Body of pancreas (tissue), 4 donors: ENCODE data around the gene LPCAT3. TPM values are rescaled to one million over a fixed set of nuclear protein-coding genes. Genes with fewer than 3 reads are reported as not detected.

Experiments
- ATAC-seq: fragments of 150-250 bp; one replicate; pipeline ENCODE4 v1.9.1; 2016
- DNase-seq, 4 donors: peaks; one replicate each; pipeline ENCODE4 v3.0.0-alpha.2; 2019
- H3K27ac ChIP-seq, 4 donors: fragments of 200-600 bp; sonication (generic); 1 replicate in 3 of 4; 2 replicates in 1 of 4; pipeline versions ENCODE4 v1.5.1 to v1.6.1; 2016 to 2019; ENCODE audit warnings: mild to moderate bottlenecking in 1 of 4, mixed read lengths in 1 of 4, moderate library complexity in 1 of 4
- H3K27me3 ChIP-seq, 2 donors: fragments of 200-600 bp; sonication (generic); one replicate each; pipeline ENCODE4 v1.6.0; 2016; ENCODE audit warnings: mild to moderate bottlenecking in 1 of 2
- H3K36me3 ChIP-seq, 2 donors: fragments of 200-600 bp; sonication (generic); replicated peaks in 1 of 2; 2 replicates each; pipeline ENCODE4 v1.5.1; 2016; ENCODE audit warnings: low read depth in 2 of 2; ENCODE audit not compliant: insufficient read depth in 1 of 2
- H3K4me1 ChIP-seq: fragments of 200-600 bp; sonication (generic); one replicate; pipeline ENCODE4 v1.6.0; 2016
- H3K4me3 ChIP-seq, 2 donors: fragments of 200-600 bp; sonication (generic); 1 replicate in 1 of 2; 2 replicates in 1 of 2; pipeline ENCODE4 v1.5.1; 2016 to 2019
- H3K9me3 ChIP-seq, 3 donors: fragments of 200-600 bp; sonication (generic); 1 replicate in 2 of 3; 2 replicates in 1 of 3; pipeline ENCODE4 v1.5.1; 2016
- POLR2A ChIP-seq, 3 donors: fragments of 450-650 bp; IDR thresholded peaks; one replicate each; pipeline ENCODE4 v1.6.1; 2016; ENCODE audit warnings: antibody characterized with exemption in 3 of 3, mild to moderate bottlenecking in 2 of 3
- WGBS, 2 donors: methylation state at CpG; one replicate each; pipeline ENCODE4 v1.1.5; 2017; 5-methylcytosine and 5-hydroxymethylcytosine counted together
- intact Hi-C: fragments of 100-400 bp; cut with DNase I; formaldehyde crosslinking; loops from one replicate; pipeline ENCODE4 v1.15.1; 2023
- total RNA-seq, 2 donors: library from RNA; depleted of rRNA; stranded (reverse); fragments of >200 nt; gene quantifications; one replicate each; pipeline ENCODE4 v1.1.0, GENCODE V29; 2016
- TF ChIP-seq, protein P1 (sequence below), 7 experiments: fragments of 450-650 bp in 4 of 7; fragments of 200-600 bp in 3 of 7; sonication (generic) in 3 of 7; IDR thresholded peaks; one replicate each; pipeline ENCODE4 v1.5.1; 2016 to 2019; ENCODE audit warnings: antibody characterized with exemption in 7 of 7

The LPCAT3 gene
- total RNA-seq, 2 donors from 2014 or later = 21.5 to 39.6 TPM

DNA sequence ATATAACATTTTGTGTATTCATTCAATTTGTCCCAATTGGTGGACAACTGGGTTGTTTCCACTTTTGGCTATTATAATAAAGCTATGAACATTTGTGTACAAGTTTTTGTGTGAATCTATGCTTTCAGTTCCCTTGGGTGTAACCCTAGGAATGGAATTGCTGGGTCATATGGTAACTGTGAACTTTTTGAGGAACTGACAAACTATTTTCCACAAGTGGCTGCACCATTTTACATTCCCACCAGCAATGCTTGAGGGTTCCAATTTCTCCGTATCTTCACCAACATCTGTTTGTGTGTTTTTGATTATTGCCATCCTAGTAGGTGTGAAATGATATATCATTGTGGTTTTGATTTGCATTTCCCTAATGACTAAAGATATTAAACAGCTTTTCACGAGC is 13.0 kb downstream of the LPCAT3 start:
- no peak for ATAC-seq
- H3K4me3 ChIP-seq = no peak overlapping the region
- DNase-seq = no peak

DNA sequence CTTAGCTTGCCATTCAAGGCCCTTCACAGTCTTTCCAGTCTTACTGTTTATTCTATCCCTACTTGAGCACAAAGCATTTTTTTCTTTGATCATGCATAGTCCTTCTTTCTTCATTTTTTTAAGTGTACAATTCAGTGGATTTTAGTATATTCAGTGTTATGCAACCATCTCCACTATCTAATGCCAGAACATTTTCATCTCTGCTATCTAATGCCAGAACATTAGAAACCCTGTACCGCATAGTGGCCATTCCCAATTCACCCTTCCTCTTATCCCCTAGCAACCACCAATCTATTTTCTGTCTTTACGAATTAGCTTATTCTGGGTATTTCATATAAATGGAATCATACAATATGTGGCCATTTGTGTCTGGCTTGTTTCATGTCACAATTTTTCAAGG is 13.4 kb downstream of the LPCAT3 start:
- no peaks in the 10 kb centered on the region for H3K9me3 ChIP-seq
- ATAC-seq (no peak), DNase-seq (no peak)
- no peak overlapping the region for H3K4me3 ChIP-seq
- no peaks in the 10 kb centered on the region for H3K27me3 ChIP-seq
- intact Hi-C loops = no loop called here
- TF ChIP-seq, protein P1, sequence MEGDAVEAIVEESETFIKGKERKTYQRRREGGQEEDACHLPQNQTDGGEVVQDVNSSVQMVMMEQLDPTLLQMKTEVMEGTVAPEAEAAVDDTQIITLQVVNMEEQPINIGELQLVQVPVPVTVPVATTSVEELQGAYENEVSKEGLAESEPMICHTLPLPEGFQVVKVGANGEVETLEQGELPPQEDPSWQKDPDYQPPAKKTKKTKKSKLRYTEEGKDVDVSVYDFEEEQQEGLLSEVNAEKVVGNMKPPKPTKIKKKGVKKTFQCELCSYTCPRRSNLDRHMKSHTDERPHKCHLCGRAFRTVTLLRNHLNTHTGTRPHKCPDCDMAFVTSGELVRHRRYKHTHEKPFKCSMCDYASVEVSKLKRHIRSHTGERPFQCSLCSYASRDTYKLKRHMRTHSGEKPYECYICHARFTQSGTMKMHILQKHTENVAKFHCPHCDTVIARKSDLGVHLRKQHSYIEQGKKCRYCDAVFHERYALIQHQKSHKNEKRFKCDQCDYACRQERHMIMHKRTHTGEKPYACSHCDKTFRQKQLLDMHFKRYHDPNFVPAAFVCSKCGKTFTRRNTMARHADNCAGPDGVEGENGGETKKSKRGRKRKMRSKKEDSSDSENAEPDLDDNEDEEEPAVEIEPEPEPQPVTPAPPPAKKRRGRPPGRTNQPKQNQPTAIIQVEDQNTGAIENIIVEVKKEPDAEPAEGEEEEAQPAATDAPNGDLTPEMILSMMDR (IDR thresholded peaks at IDR 0.05) = no peak
- no peak for TF ChIP-seq POLR2A (IDR thresholded peaks at IDR 0.05)
- no peaks in the 10 kb centered on the region for H3K36me3 ChIP-seq
- WGBS, 2 donors = 77% methylated on average over 2 of the region's 2 CpGs
- H3K4me1 ChIP-seq = peaks cover 48% of the 10 kb centered on the region
- peak overlapping the region; percentile 9 to 53 (median 18) for H3K27ac ChIP-seq

More for the DNA sequence above, 13.0 kb downstream of the LPCAT3 start:
- H3K27ac ChIP-seq = peak overlapping the region; percentile 9 to 53 (median 18)
- peaks cover 53% of the 10 kb centered on the region for H3K4me1 ChIP-seq
- H3K36me3 ChIP-seq = no peaks in the 10 kb centered on the region
- 37 to 53% methylated on average over 2 of the region's 2 CpGs for WGBS, 2 donors
- TF ChIP-seq POLR2A (IDR thresholded peaks at IDR 0.05) = no peak
- TF ChIP-seq, protein P1 (IDR thresholded peaks at IDR 0.05) = no peak
- no peaks in the 10 kb centered on the region for H3K9me3 ChIP-seq
- H3K27me3 ChIP-seq = no peaks in the 10 kb centered on the region
- intact Hi-C loops = no loop called here

DNA sequence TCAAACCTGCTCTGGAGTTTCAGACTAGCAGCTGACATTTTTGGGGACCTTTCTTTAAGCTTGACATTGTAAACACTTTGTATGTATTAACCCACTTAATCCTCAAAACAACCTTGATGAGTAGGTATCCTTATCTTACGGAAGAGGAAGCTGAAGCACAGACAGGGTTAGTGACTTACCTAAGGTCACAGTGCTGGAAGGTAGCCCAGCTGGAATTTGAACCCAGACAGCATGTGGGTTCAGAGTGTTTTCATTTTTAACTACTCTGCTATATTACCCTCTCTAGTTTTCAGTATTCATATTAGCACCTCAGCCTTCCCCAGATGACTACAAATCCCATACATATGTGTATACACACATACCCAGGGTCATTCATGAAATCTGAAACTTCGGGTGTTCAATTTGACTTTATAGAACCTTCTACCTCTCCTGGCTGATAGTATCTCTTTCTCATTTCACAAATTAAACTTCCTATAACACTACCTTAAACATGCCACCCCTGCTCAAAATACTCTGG is 13.9 kb downstream of the LPCAT3 start:
- 44 to 51% methylated on average over 2 of the region's 2 CpGs for WGBS, 2 donors
- no peaks in the 10 kb centered on the region for H3K27me3 ChIP-seq
- ATAC-seq (no peak), DNase-seq (no peak)
- TF ChIP-seq POLR2A (IDR thresholded peaks at IDR 0.05) = no peak
- TF ChIP-seq, protein P1 (IDR thresholded peaks at IDR 0.05) = no peak
- no peaks in the 10 kb centered on the region for H3K9me3 ChIP-seq
- H3K4me1 ChIP-seq = peaks cover 48% of the 10 kb centered on the region
- H3K27ac ChIP-seq = peak overlapping the region in 2 of 4 donors; percentile 9 to 30
- intact Hi-C loops = no loop called here
- H3K4me3 ChIP-seq = no peak overlapping the region
- no peaks in the 10 kb centered on the region for H3K36me3 ChIP-seq

DNA sequence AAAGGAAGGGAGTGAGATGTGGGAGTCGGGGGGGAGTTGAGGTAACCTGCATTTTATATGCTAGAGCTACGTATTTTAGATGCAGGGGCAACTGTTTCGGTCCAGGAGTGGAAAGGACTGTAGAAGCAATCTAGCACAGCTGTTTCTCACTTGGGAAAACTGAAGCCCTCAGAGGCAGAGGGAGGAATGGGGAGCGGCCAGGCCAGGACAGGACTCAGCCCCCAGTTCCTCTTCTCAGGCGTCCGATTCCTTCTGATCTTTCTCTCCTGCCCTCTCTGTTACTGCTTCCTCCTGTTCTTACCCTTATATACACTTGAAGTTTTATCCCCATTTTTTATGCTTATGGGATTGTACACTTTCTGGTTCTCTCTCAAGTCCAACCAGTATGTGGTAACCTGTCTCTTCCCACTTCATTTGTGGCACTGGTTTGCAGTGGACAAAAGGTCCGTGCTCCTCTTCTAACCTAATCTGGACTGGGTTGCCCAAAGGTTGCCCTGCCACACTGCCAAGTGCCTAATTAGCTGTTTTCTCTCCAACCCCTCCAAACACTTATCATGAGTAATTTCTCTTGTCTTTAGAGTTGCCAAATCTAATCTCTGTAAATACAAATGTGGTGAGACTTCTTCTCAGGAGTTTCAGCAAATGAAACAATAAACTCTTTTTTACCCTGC is 16.2 kb downstream of the LPCAT3 start:
- Histone ChIP-seq H3K4me1 (peaks cover 52% of the 10 kb centered on the region), H3K9me3 (no peaks in the 10 kb centered on the region), H3K36me3 (no peaks in the 10 kb centered on the region), H3K27ac (no peak overlapping the region), H3K27me3 (no peaks in the 10 kb centered on the region), H3K4me3 (no peak overlapping the region)
- DNase-seq (no peak), ATAC-seq (no peak)
- 84 to 86% methylated on average over 7 of the region's 7 CpGs for WGBS, 2 donors
- no peak for TF ChIP-seq POLR2A (IDR thresholded peaks at IDR 0.05)
- TF ChIP-seq, protein P1 (IDR thresholded peaks at IDR 0.05) = no peak
- intact Hi-C loops = no loop called here
